Adrenal gland (tissue), 12 donors: ENCODE data around the gene ZNF138. TPM values are rescaled to one million over a fixed set of nuclear protein-coding genes. Genes with fewer than 3 reads are reported as not detected.

Experiments used
- DNase-seq, 7 donors: peaks; one replicate each; pipeline ENCODE4 v3.0.0-alpha.2; 2019 to 2020
- H3K27ac ChIP-seq, 5 donors: fragments of 200-600 bp; sonication (generic) in 4 of 5; 1 replicate in 3 of 5; 2 replicates in 2 of 5; pipeline versions ENCODE4 v1.5.1 to v1.8.0; 2016 to 2020; ENCODE audit warnings: mild to moderate bottlenecking in 1 of 5
- H3K27me3 ChIP-seq: fragments of 200-600 bp; 2 replicates; pipeline ENCODE4 v1.8.0; 2021
- H3K36me3 ChIP-seq, 2 donors: fragments of 200-600 bp; replicated peaks in 1 of 2; 1 replicate in 1 of 2; 2 replicates in 1 of 2; pipeline versions ENCODE4 v1.5.1 to v1.8.0; 2018 to 2022
- H3K4me1 ChIP-seq, 2 donors: fragments of 200-600 bp; replicated peaks in 1 of 2; 1 replicate in 1 of 2; 2 replicates in 1 of 2; pipeline versions ENCODE4 v1.5.1 to v1.8.0; 2018 to 2021
- H3K4me3 ChIP-seq, 4 donors: fragments of 200-600 bp; sonication (generic) in 3 of 4; one replicate each; pipeline ENCODE4 v1.5.1; 2016 to 2018
- H3K9me3 ChIP-seq, 3 donors: fragments of 200-600 bp; sonication (generic) in 1 of 3; replicated peaks in 1 of 3; 1 replicate in 2 of 3; 2 replicates in 1 of 3; pipeline versions ENCODE4 v1.5.1 to v1.8.0; 2016 to 2021
- POLR2A ChIP-seq, 2 donors: fragments of 450-650 bp; IDR thresholded peaks; one replicate each; pipeline ENCODE4 v1.6.1; 2017; ENCODE audit warnings: antibody characterized with exemption in 2 of 2, mild to moderate bottlenecking in 2 of 2, moderate library complexity in 1 of 2
- WGBS, 4 donors: extraction: QIAGEN DNeasy Blood & Tissue Kit in 2 of 4; methylation state at CpG; one replicate each; pipeline versions ENCODE4 v1.1.5 to v1.1.7; 2013 to 2017; 5-methylcytosine and 5-hydroxymethylcytosine counted together
- intact Hi-C, 2 donors: fragments of 100-400 bp; cut with DNase I; formaldehyde crosslinking; loops; one replicate each; pipeline versions ENCODE4 v1.14.1 to v1.15.0; 2022 to 2023
- polyA plus RNA-seq, 3 donors: library from polyadenylated mRNA; stranded (reverse); fragments of 200-250 nt in 2 of 3; fragments of 350-450 nt in 1 of 3; fragmentation: Illumina TruSeq in 1 of 3; extraction: RNeasy Lipid Tissue Mini Kit (QIAGEN cat#74804) in 1 of 3; gene quantifications; one replicate each; pipeline ENCODE4 v1.2.3, GENCODE V29; 2013 to 2014
- total RNA-seq, 9 donors: library from RNA; depleted of rRNA in 4 of 9; stranded (reverse); fragments of >200 nt in 4 of 9; fragments of 120-200 nt in 1 of 9; fragmentation: NEBNext Ultra II Directional in 1 of 9; extraction: Animal tissue kit (Norgen Biotek cat#: 25700) in 1 of 9; gene quantifications; one replicate each; pipeline versions ENCODE4 v1.1.0 to v1.2.4, GENCODE V29; 2013 to 2023
- TF ChIP-seq, protein P1 (sequence below), 6 experiments: fragments of 450-650 bp in 4 of 6; fragments of 200-600 bp in 2 of 6; sonication (generic) in 1 of 6; IDR thresholded peaks; 1 replicate in 5 of 6; 2 replicates in 1 of 6; pipeline versions ENCODE4 v1.5.1 to v1.8.0; 2016 to 2021; ENCODE audit warnings: antibody characterized with exemption in 6 of 6, mild to moderate bottlenecking in 2 of 6, moderate library complexity in 1 of 6
- donor health status: healthy with polysubstance abuse.
- donor health status: Bipolar disorder and iron deficiency.
- donor health status: DM: yes; HTN: yes; CAD: no.
- donor health status: DM: no; HTN: no; CAD: no.
- donor health status: DM: no; HTN: no; CAD: no.
- donor health status: DM: yes; HTN: yes; CAD: no.

ZNF138 gene
- total and polyA plus RNA-seq, 12 donors = 6.1 to 29.3 (median 14.7) TPM

DNA sequence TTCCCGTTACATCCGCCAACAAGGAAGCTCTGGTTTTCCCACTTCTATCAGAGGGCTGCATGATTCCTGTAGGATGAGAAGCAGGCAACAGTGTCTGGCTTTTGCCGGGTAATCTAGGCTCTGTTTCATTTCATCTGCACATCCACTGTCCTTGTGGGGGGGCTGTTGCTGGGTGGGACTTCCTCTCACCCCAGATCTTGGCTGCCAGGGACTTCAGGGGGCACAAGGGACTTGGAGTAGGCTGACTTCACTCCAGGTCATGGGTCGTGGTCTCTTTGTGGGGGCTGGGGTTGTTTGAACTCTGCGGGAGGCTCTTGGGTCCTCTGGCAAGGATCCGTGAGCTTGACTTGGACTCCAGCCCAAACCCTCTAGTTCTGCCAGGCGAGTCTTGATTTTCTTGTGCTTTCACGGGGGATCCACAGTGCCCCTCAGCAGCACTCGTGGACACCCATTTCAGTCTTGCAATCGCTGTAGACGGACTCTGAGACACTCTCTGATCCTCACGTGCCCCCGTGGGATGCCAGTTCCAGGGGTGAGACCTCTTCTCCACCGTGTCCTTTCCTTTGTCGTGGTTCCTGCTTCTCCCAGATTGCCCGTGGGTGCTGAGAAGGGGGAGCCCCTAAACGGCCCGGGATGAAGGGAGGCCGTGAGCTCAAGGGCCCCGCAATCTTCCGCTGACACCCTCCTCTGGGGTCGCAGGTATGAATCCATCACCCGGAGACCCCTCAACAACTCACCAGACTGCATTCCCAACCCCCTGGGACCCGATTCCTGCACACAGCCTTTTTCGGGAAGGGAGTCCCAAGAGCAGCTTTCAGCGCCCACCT lies 87.4 kb downstream of the ZNF138 start:
- H3K27ac ChIP-seq = no peak overlapping the region
- 81 to 84% (median 84%) methylated on average over 13 to 26 of the region's 26 CpGs for WGBS, 4 donors
- TF ChIP-seq, protein P1, sequence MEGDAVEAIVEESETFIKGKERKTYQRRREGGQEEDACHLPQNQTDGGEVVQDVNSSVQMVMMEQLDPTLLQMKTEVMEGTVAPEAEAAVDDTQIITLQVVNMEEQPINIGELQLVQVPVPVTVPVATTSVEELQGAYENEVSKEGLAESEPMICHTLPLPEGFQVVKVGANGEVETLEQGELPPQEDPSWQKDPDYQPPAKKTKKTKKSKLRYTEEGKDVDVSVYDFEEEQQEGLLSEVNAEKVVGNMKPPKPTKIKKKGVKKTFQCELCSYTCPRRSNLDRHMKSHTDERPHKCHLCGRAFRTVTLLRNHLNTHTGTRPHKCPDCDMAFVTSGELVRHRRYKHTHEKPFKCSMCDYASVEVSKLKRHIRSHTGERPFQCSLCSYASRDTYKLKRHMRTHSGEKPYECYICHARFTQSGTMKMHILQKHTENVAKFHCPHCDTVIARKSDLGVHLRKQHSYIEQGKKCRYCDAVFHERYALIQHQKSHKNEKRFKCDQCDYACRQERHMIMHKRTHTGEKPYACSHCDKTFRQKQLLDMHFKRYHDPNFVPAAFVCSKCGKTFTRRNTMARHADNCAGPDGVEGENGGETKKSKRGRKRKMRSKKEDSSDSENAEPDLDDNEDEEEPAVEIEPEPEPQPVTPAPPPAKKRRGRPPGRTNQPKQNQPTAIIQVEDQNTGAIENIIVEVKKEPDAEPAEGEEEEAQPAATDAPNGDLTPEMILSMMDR (IDR thresholded peaks at IDR 0.05) = no peak
- no peak for TF ChIP-seq POLR2A (IDR thresholded peaks at IDR 0.05)
- H3K36me3 ChIP-seq = no peaks in the 10 kb centered on the region
- DNase-seq = peak in 2 of 7 donors; percentile 15 to 46
- no peaks in the 10 kb centered on the region for H3K9me3 ChIP-seq
- H3K4me3 ChIP-seq = peak overlapping the region in 1 of 4 donors; percentile 35
- H3K4me1 ChIP-seq = peaks cover 0 to 5% of the 10 kb centered on the region in 2 donors
- no peaks in the 10 kb centered on the region for H3K27me3 ChIP-seq
- intact Hi-C loops = no loop called here

DNA sequence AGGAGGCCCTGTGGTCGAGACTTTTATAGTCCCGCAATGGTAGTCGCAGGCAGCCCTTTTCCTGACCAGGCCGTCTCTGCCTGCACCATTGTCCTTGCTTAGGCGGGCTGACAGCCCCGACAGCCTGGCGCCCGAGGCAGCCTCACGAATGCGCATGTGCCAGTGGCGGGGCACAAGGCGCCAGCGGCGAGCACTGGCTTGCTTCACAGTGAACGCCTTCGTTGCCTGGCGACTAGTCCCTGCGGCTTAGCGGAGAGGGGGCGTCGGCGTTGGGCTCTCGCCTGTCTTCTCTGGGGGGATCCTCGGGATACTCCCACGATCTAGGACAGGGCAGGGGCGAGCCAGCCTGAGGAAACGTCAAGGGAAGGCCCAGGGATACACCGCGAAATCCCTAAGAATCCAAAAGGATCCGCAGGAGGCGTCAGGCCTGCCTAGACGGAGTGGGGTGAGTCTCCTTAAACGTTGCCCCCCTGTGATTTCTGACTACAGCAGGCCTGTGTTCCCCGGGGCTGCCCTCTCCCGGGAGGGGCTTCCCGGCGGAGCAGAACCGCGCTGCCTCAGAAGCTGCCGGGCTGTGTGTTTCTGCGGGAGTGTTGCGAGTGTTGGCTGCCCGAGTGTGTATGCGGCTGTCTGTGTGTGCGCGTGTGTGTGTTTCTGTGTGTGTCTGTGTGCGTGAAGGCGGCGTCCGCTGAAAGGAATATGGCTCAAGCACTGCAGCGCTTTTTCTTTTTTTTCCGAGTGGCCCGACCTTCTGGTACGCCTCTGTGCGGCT lies 88.3 kb downstream of the ZNF138 start:
- Histone ChIP-seq H3K36me3 (no peaks in the 10 kb centered on the region), H3K27me3 (no peaks in the 10 kb centered on the region), H3K4me1 (peaks cover 0 to 5% of the 10 kb centered on the region in 2 donors), H3K4me3 (peak overlapping the region in 2 of 4 donors; percentile 29 to 35), H3K27ac (no peak overlapping the region), H3K9me3 (no peaks in the 10 kb centered on the region)
- 10 to 16% (median 12%) methylated on average over 10 to 55 of the region's 55 CpGs for WGBS, 4 donors
- TF ChIP-seq, protein P1 (IDR thresholded peaks at IDR 0.05) = no peak
- TF ChIP-seq POLR2A (IDR thresholded peaks at IDR 0.05) = no peak
- intact Hi-C loops = no loop called here
- DNase-seq = peak; percentile 44 to 79 (median 77)

Other genes starting within 250 kb of the ZNF138 start
- gene ZNF680, start 231.4 kb upstream of the ZNF138 start, total RNA-seq = 10 to 100 TPM; 13.8 to 51.5 (median 31.6) TPM
- gene ZNF680, start 231.4 kb upstream of the ZNF138 start, polyA plus RNA-seq = 10 to 100 TPM in 2 of 3 donors, 1 to 10 TPM in 1; 9.5 to 24.5 (median 13.4) TPM
- gene ZNF107, start 128.3 kb upstream of the ZNF138 start, total RNA-seq = 10 to 100 TPM in 5 of 9 donors, 1 to 10 TPM in 4; 2.8 to 16.5 (median 11.3) TPM
- gene ZNF107, start 128.3 kb upstream of the ZNF138 start, polyA plus RNA-seq = 10 to 100 TPM in 1 of 3 donors, 1 to 10 TPM in 2; 2.3 to 13.5 (median 3.5) TPM
- 1 to 10 TPM; 2.1 to 9.2 (median 4.8) TPM for gene ZNF273, start 108.8 kb downstream of the ZNF138 start, total RNA-seq
- gene ZNF273, start 108.8 kb downstream of the ZNF138 start, polyA plus RNA-seq = 1 to 10 TPM; 3.0 to 9.0 (median 6.5) TPM
- 100 to 1,000 TPM in 1 of 9 donors, 10 to 100 TPM in 8; 12.0 to 145 (median 40.4) TPM for gene ZNF117, start 196.6 kb downstream of the ZNF138 start, total RNA-seq
- gene ZNF117, start 196.6 kb downstream of the ZNF138 start, polyA plus RNA-seq = 10 to 100 TPM; 23.6 to 60.5 (median 29.9) TPM
- gene ERV3-1, start 212.3 kb downstream of the ZNF138 start, total RNA-seq = 100 to 1,000 TPM in 3 of 9 donors, 10 to 100 TPM in 6; 37.6 to 271 (median 71.2) TPM
- 10 to 100 TPM in 2 of 3 donors, 1 to 10 TPM in 1; 9.6 to 67.7 (median 18.6) TPM for gene ERV3-1, start 212.3 kb downstream of the ZNF138 start, polyA plus RNA-seq